Fibroblast of lung (primary cell): Measurements from ENCODE around the gene EXOC5.

Experiments used
- EZH2 ChIP-seq: IDR thresholded peaks from 2 replicates; pipeline ENCODE4 v1.5.1; 2012; ENCODE audit warnings: low read length, control low read depth, mild to moderate bottlenecking; ENCODE audit errors: missing control alignments
- TF ChIP-seq, protein P1 (sequence below), 2 donors: IDR thresholded peaks in 1 of 2; conservative IDR thresholded peaks in 1 of 2; 1 replicate in 1 of 2; 2 replicates in 1 of 2; pipeline ENCODE4 v1.5.1; 2011 to 2012; ENCODE audit warnings: low read length in 2 of 2, control low read depth in 1 of 2, inconsistent platforms in 1 of 2, low read depth in 1 of 2, mild to moderate bottlenecking in 1 of 2

DNA sequence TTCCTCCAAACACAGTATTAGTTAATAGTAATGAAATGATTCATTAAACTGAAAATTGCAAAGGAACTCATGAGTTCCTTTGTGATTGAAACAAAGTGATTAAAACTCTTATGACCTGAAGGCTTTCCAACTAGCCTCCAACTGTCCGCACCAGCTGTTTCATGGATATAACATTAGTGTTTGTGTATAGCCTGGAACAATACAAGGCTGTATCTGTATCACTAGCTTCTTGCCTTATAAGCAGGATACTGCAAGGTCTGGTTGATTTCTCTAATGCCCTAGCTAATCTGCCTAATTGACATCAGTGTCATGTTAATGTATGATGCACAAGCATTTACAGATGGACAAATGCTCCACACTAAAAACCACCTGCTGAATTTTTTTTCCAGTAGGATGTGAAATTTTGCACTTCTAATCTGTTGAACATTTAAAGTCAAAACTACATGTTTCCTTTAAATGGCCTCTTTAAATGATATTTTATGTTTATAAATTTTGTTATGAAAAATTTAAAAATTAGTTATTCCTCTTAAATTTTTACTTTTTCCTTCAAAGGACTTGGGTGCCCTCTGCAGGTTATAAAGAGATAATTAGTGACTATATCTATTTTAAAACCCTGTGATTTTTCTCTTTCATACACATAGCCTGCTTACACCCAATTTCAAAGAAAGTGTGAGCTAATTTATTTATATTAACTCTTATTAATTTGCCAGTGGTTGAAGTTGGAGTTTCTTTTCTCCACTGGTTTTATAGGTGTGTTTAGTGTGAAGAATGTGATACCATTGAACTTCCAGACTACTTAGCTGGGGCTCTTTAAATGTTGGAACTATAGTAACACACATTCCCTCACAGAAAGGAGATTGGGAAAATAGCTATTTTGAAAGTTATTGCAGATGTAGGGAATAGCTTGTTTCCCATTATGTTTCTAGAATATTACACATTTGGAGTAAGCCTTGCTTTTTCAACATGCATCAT is 25.4 kb upstream of the EXOC5 start:
- TF ChIP-seq EZH2: no peak
- TF ChIP-seq, protein P1, sequence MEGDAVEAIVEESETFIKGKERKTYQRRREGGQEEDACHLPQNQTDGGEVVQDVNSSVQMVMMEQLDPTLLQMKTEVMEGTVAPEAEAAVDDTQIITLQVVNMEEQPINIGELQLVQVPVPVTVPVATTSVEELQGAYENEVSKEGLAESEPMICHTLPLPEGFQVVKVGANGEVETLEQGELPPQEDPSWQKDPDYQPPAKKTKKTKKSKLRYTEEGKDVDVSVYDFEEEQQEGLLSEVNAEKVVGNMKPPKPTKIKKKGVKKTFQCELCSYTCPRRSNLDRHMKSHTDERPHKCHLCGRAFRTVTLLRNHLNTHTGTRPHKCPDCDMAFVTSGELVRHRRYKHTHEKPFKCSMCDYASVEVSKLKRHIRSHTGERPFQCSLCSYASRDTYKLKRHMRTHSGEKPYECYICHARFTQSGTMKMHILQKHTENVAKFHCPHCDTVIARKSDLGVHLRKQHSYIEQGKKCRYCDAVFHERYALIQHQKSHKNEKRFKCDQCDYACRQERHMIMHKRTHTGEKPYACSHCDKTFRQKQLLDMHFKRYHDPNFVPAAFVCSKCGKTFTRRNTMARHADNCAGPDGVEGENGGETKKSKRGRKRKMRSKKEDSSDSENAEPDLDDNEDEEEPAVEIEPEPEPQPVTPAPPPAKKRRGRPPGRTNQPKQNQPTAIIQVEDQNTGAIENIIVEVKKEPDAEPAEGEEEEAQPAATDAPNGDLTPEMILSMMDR (conservative IDR thresholded peaks at IDR 0.05 in 1 of 2, IDR thresholded peaks at IDR 0.05 in 1 of 2; ENCODE audit: low read depth in 1 of 2, low read length in 2 of 2): peak in 1 of 2 donors; percentile 21
